PC-9 (cell line): Measurements from ENCODE around the gene TRIM26.

Source experiments
- EZH2 ChIP-seq: fragments of 200-600 bp; sonication (generic); IDR thresholded peaks from 2 replicates; pipeline ENCODE4 v1.8.0; 2017; ENCODE audit warnings: antibody characterized with exemption, low read depth
- TF ChIP-seq, protein P1 (sequence below): fragments of 200-600 bp; sonication (generic); conservative IDR thresholded peaks from 2 replicates; pipeline ENCODE4 v1.6.1; 2017; ENCODE audit warnings: mixed run types, antibody characterized with exemption, mild to moderate bottlenecking, moderate library complexity

DNA sequence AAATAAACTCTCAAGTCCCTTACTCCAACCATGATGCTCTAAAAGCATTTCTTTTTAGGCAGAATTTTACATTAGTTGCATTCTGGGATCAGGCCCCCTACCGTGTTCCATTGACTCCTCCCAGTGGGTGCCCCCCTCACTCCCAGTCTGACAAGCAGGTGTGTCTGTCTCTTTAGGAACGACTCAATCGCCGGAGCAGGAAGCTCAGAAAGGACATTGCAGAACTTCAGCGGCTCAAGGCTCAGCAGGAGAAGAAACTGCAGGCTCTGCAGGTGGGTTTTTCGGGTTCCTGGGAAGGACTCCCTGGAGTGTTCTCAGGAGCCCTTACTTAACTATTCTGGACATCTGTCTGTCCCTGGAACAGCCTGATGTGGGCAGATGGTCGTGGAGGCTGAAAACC lies 67.4 kb downstream of the TRIM26 start:
- TF ChIP-seq, protein P1, sequence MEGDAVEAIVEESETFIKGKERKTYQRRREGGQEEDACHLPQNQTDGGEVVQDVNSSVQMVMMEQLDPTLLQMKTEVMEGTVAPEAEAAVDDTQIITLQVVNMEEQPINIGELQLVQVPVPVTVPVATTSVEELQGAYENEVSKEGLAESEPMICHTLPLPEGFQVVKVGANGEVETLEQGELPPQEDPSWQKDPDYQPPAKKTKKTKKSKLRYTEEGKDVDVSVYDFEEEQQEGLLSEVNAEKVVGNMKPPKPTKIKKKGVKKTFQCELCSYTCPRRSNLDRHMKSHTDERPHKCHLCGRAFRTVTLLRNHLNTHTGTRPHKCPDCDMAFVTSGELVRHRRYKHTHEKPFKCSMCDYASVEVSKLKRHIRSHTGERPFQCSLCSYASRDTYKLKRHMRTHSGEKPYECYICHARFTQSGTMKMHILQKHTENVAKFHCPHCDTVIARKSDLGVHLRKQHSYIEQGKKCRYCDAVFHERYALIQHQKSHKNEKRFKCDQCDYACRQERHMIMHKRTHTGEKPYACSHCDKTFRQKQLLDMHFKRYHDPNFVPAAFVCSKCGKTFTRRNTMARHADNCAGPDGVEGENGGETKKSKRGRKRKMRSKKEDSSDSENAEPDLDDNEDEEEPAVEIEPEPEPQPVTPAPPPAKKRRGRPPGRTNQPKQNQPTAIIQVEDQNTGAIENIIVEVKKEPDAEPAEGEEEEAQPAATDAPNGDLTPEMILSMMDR, result no peak
- no peak for TF ChIP-seq EZH2
